Dermis blood vessel endothelial cell (primary cell): ENCODE results near the gene AIM2. TPM values are rescaled to one million over a fixed set of nuclear protein-coding genes. Genes with fewer than 3 reads are reported as not detected.
"Not testable (repeated sequence)": the region's sequence is repeated elsewhere in the genome, so short reads cannot be mapped to it uniquely, and the experiment has no call there.

Experiments
- DNase-seq: peaks from one replicate; pipeline ENCODE4 v3.0.0; 2010
- total RNA-seq: library from RNA; depleted of rRNA; stranded (reverse); fragments of >200 nt; gene quantifications from 2 replicates; pipeline ENCODE4 v1.2.3, GENCODE V29; 2014

Gene AIM2
- total RNA-seq, 1 donor from 2014 or later: not detected

GRCh38 chr1:159077120-159077961 is 775 bp upstream of the AIM2 start:
- DNase-seq: no peak

GRCh38 chr1:159071970-159072582 is 4.5 kb downstream of the AIM2 start:
- DNase-seq: peak; percentile 85

- no peak for DNase-seq
Measured at GRCh38 chr1:159068886-159069285, 7.7 kb downstream of the AIM2 start.

- DNase-seq: peak; percentile 25
Measured at GRCh38 chr1:159067699-159068621, 8.6 kb downstream of the AIM2 start.

GRCh38 chr1:159066108-159066507 is 10.5 kb downstream of the AIM2 start:
- no peak for DNase-seq

- DNase-seq: no peak
Measured at GRCh38 chr1:159065106-159065505, 11.5 kb downstream of the AIM2 start.

- DNase-seq: no peak
Measured at GRCh38 chr1:159058751-159059150, 17.8 kb downstream of the AIM2 start.

GRCh38 chr1:159056069-159056698 is 20.4 kb downstream of the AIM2 start:
- DNase-seq: no peak

- DNase-seq: no peak
Measured at GRCh38 chr1:159055181-159055641, 21.4 kb downstream of the AIM2 start.

GRCh38 chr1:159054427-159054826 is 22.1 kb downstream of the AIM2 start:
- DNase-seq: no peak

- DNase-seq: no peak
Measured at GRCh38 chr1:159051436-159051835, 25.1 kb downstream of the AIM2 start.

GRCh38 chr1:159046486-159046885 is 30.1 kb downstream of the AIM2 start:
- DNase-seq: not testable (repeated sequence)

- DNase-seq: no peak
Measured at GRCh38 chr1:159040893-159041724, 35.5 kb downstream of the AIM2 start.

GRCh38 chr1:159040206-159040605 is 36.4 kb downstream of the AIM2 start:
- DNase-seq: no peak

GRCh38 chr1:159030877-159031447 is 45.6 kb downstream of the AIM2 start:
- no peak for DNase-seq

GRCh38 chr1:159030311-159030710 is 46.3 kb downstream of the AIM2 start:
- DNase-seq: peak; percentile 74

GRCh38 chr1:159026841-159027240 is 49.7 kb downstream of the AIM2 start:
- DNase-seq: peak; percentile 59

GRCh38 chr1:159025043-159025442 is 51.5 kb downstream of the AIM2 start:
- DNase-seq: no peak

- no peak for DNase-seq
Measured at GRCh38 chr1:159023723-159024122, 52.8 kb downstream of the AIM2 start.

- DNase-seq: peak; percentile 97
Measured at GRCh38 chr1:159015440-159015909, 61.1 kb downstream of the AIM2 start.

- DNase-seq: no peak
Measured at GRCh38 chr1:159014851-159015250, 61.7 kb downstream of the AIM2 start.
